Measurements from ENCODE around the gene ZBTB11. TPM values are rescaled to one million over a fixed set of nuclear protein-coding genes. Genes with fewer than 3 reads are reported as not detected.
A peak's percentile ranks its signal among the peaks of the same experiment; 100 is the strongest.

The ZBTB11 gene, protein sequence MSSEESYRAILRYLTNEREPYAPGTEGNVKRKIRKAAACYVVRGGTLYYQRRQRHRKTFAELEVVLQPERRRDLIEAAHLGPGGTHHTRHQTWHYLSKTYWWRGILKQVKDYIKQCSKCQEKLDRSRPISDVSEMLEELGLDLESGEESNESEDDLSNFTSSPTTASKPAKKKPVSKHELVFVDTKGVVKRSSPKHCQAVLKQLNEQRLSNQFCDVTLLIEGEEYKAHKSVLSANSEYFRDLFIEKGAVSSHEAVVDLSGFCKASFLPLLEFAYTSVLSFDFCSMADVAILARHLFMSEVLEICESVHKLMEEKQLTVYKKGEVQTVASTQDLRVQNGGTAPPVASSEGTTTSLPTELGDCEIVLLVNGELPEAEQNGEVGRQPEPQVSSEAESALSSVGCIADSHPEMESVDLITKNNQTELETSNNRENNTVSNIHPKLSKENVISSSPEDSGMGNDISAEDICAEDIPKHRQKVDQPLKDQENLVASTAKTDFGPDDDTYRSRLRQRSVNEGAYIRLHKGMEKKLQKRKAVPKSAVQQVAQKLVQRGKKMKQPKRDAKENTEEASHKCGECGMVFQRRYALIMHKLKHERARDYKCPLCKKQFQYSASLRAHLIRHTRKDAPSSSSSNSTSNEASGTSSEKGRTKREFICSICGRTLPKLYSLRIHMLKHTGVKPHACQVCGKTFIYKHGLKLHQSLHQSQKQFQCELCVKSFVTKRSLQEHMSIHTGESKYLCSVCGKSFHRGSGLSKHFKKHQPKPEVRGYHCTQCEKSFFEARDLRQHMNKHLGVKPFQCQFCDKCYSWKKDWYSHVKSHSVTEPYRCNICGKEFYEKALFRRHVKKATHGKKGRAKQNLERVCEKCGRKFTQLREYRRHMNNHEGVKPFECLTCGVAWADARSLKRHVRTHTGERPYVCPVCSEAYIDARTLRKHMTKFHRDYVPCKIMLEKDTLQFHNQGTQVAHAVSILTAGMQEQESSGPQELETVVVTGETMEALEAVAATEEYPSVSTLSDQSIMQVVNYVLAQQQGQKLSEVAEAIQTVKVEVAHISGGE
- 10 to 100 TPM; 27.3 to 47.8 (median 29.2) TPM for total RNA-seq

DNA sequence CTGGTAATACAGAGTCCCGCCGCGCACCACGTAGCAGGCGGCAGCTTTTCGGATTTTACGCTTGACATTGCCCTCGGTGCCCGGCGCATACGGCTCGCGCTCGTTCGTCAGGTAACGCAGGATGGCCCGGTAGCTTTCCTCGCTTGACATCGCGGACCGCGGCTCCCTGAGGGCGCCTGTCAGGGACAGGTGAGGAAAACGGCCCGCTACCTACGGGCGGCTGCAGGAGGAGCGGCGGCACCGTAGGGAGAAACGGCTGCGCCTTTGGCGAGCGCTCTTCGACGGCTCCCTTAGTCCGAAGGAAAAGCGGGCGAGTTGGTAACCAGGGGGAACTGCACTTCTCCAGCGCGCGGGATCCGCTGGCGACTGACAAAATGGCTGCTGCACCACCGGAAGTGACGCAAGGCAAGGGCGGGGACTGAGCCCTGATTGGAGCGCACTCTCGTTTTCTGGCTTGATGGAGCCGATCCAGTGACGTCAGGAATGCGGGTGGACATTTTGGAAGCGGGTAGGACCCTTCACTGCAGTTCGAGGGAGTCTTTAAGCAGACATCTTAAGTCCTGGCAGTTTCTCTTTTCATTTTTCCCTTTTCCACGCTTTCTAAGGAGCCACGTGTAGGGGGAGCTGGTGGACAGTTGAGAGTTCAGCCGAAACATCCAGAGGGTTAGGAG is at the start of gene ZBTB11:
ZBTB11 (minus strand) TSS at position 368 of the 671 bp plus-strand sequence; CDS start at position 150, 218 bp downstream.
- peak; percentile 100 for DNase-seq (ENCODE audit: low spot score in 2 of 2)
- 0% methylated on average over 32 of the region's 57 CpGs for WGBS
- peaks cover 36% of the 10 kb centered on the region for H3K4me1 ChIP-seq

DNA sequence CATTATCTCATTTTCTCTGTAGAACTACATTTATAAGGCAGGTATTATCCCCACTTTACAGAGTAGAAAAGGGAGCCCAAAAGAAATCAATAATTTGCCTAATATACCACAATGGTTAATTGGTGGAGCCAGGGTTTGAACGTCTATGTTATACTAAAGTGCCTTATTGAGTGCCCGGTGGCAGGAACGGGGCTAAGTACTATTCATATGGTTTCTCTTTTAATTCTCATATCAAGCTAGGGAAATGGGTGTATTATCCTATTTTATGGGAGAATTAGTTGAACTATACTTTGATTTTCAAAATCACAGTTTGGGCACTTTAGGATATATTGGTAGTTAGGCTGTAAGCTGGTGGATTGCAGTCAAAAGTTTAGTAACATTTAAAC is 49.0 kb upstream of the ZBTB11 start:
- Histone ChIP-seq H3K4me3 (peak overlapping the region; percentile 84), H3K36me3 (peaks cover 11% of the 10 kb centered on the region), H3K27me3 (no peaks in the 10 kb centered on the region), H3K27ac (no peak overlapping the region), H3K9me3 (no peaks in the 10 kb centered on the region), H3K4me1 (peaks cover 20% of the 10 kb centered on the region)
- no peak for DNase-seq (ENCODE audit: low spot score in 2 of 2)
- WGBS = 42% methylated on average over 3 of the region's 3 CpGs
- no peak for TF ChIP-seq POLR2AphosphoS5 (IDR thresholded peaks at IDR 0.05)
- TF ChIP-seq, protein P1, sequence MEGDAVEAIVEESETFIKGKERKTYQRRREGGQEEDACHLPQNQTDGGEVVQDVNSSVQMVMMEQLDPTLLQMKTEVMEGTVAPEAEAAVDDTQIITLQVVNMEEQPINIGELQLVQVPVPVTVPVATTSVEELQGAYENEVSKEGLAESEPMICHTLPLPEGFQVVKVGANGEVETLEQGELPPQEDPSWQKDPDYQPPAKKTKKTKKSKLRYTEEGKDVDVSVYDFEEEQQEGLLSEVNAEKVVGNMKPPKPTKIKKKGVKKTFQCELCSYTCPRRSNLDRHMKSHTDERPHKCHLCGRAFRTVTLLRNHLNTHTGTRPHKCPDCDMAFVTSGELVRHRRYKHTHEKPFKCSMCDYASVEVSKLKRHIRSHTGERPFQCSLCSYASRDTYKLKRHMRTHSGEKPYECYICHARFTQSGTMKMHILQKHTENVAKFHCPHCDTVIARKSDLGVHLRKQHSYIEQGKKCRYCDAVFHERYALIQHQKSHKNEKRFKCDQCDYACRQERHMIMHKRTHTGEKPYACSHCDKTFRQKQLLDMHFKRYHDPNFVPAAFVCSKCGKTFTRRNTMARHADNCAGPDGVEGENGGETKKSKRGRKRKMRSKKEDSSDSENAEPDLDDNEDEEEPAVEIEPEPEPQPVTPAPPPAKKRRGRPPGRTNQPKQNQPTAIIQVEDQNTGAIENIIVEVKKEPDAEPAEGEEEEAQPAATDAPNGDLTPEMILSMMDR (IDR thresholded peaks at IDR 0.05) = no peak
- no peak for TF ChIP-seq EP300 (IDR thresholded peaks at IDR 0.05)
- no peak for TF ChIP-seq POLR2A (IDR thresholded peaks at IDR 0.05)

More for the DNA sequence above, at the start of gene ZBTB11:
- H3K27me3 ChIP-seq = no peaks in the 10 kb centered on the region
- no peaks in the 10 kb centered on the region for H3K9me3 ChIP-seq
- H3K27ac ChIP-seq = peak within 1 kb of the TSS; percentile 99
- H3K4me3 ChIP-seq = peak within 1 kb of the TSS; percentile 100
- peaks cover 26% of the 10 kb centered on the region for H3K36me3 ChIP-seq
- no peak for TF ChIP-seq EP300 (IDR thresholded peaks at IDR 0.05)
- TF ChIP-seq, protein P1 (IDR thresholded peaks at IDR 0.05) = peak; percentile 33 to 48
- TF ChIP-seq POLR2AphosphoS5 (IDR thresholded peaks at IDR 0.05) = peak; percentile 68 to 95 (median 92)
- TF ChIP-seq POLR2A (IDR thresholded peaks at IDR 0.05) = peak in 1 of 2 donors; percentile 67

DNA sequence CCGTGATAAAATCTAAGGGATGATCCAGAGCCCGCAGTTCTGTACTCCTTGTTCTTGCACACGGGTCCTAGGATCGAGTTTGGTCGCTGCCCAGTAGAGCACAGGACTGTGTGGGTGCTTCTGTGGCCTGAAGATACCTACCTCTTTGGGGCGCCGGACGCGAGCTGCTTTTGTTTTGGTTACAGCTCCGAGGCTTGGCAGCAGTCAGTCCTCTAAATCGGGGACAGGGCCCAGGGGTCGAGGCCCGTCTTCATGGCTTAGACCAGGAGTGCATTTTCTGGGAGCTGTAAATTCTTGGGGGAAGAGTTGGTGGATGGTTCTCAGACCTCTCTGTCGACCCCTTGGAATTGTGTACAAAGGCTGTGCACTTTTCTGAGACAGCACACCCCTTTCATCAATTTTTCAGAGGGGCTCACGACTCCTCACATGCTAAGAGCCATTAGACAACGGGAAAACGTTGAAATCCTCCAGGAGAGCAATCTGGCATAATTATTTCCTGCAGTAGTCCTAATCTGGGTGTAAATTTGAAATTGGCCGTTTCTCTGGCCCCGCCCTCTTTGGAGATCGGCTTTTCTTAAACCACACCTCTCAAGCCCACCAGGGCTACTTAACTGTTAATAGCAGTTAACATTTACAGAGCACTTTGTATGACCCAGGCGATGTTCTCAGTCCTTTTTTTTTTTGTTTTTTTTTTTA is 48.4 kb upstream of the ZBTB11 start:
- WGBS = under 1% methylated on average over 20 of the region's 21 CpGs
- Histone ChIP-seq H3K4me3 (peak overlapping the region; percentile 84), H3K4me1 (peaks cover 20% of the 10 kb centered on the region), H3K36me3 (peaks cover 11% of the 10 kb centered on the region), H3K9me3 (no peaks in the 10 kb centered on the region), H3K27ac (peak overlapping the region; percentile 68), H3K27me3 (no peaks in the 10 kb centered on the region)
- TF ChIP-seq, protein P1 (IDR thresholded peaks at IDR 0.05) = no peak
- TF ChIP-seq EP300 (IDR thresholded peaks at IDR 0.05) (no peak), POLR2A (IDR thresholded peaks at IDR 0.05) (no peak), POLR2AphosphoS5 (IDR thresholded peaks at IDR 0.05) (no peak)
- peak in 1 of 2 donors; percentile 67 for DNase-seq (ENCODE audit: low spot score in 2 of 2)

DNA sequence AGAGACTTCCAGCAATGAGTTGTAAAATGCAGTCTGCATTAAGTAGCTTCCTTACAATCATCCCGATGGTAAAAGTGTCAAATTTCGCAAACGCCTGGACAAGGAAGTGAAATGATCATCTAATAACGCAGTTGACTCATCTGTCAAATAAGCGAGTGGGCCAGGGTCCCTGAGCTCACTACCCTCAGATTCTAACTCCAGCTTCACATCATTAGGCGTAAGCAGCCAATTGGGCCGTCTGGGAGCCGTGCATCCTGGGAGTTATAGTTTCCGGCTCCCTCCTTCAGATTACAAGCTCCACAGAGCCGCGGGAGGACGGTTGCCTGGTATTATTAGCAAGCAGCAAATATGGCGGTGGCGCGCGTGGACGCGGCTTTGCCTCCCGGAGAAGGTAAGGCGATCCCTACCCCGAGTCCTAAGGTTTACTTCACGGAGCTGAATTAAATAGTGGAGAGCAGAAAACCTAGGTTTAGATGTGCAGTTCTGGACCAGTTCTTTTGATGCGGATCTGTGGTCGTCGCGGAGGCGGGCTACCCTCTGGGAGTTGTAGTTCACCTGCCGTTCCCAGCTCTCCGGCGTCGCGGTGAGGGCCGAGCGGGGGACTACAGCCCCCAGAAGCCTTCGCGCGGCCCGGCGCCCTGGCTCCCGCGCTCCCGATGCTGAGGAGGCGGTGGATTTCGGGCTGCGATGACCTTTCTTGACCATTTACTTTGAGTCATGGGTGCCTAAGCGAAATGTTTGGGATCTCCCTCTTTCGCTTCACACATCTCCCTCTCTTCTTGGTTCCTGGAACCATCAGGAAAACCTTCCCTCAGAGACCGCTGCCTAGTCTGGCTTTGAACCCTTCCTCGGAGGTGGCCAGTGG is 47.6 kb upstream of the ZBTB11 start, which contains the start of gene CEP97:
CEP97 (plus strand) TSS at position 286 of the 865 bp plus-strand sequence; CDS start at position 349, 63 bp downstream.
- Histone ChIP-seq H3K27me3 (no peaks in the 10 kb centered on the region), H3K27ac (peak within 1 kb of the TSS; percentile 68), H3K4me3 (peak within 1 kb of the TSS; percentile 84), H3K9me3 (no peaks in the 10 kb centered on the region), H3K4me1 (peaks cover 20% of the 10 kb centered on the region), H3K36me3 (peaks cover 11% of the 10 kb centered on the region)
- TF ChIP-seq POLR2A (IDR thresholded peaks at IDR 0.05) (no peak), EP300 (IDR thresholded peaks at IDR 0.05) (no peak), POLR2AphosphoS5 (IDR thresholded peaks at IDR 0.05) (peak in 2 of 3 donors; percentile 4 to 27)
- TF ChIP-seq, protein P1 (IDR thresholded peaks at IDR 0.05) = no peak
- 0% methylated on average over 23 of the region's 49 CpGs for WGBS
- peak; percentile 93 to 94 for DNase-seq (ENCODE audit: low spot score in 2 of 2)
